ENCODE data around the gene MBOAT7.
"Not testable (repeated sequence)": the region's sequence is repeated elsewhere in the genome, so short reads cannot be mapped to it uniquely, and the experiment has no call there.

MBOAT7 gene, protein sequence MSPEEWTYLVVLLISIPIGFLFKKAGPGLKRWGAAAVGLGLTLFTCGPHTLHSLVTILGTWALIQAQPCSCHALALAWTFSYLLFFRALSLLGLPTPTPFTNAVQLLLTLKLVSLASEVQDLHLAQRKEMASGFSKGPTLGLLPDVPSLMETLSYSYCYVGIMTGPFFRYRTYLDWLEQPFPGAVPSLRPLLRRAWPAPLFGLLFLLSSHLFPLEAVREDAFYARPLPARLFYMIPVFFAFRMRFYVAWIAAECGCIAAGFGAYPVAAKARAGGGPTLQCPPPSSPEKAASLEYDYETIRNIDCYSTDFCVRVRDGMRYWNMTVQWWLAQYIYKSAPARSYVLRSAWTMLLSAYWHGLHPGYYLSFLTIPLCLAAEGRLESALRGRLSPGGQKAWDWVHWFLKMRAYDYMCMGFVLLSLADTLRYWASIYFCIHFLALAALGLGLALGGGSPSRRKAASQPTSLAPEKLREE

DNA sequence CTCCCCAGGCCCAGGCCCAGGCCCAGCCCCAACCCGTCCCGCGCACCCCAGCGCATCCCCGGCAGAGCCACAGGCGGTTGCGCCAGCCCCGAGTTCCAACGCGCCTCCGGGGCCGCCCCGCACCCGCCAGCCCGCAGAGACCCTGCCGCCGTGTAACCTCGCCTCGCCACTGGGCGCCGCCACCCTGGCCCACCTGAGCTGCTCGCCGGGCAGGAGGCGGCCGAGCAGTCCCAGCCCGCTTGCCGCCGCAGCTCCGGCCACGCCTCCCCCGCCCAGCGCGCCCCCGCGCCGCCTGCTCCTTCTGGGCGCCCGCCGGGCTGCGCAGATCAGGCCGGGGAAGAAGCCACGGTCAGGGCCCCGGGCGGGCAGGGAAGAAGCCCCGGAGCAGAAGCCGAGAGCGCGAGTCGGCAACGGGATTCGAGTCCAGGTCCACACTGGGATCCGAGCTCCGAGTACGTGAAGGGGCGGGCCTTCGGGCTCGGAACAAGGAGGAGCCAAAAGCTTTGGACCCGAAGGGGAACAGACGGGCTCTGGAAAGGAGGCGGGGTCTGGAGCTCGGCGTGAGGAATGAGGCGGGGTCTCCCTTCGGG lies at the start of gene MBOAT7:
TSS of gene MBOAT7 (minus strand) at position 436 of the 590 bp plus-strand sequence. CDS start 1,072 bp downstream, outside the sequence.
- TF ChIP-seq, protein P1, sequence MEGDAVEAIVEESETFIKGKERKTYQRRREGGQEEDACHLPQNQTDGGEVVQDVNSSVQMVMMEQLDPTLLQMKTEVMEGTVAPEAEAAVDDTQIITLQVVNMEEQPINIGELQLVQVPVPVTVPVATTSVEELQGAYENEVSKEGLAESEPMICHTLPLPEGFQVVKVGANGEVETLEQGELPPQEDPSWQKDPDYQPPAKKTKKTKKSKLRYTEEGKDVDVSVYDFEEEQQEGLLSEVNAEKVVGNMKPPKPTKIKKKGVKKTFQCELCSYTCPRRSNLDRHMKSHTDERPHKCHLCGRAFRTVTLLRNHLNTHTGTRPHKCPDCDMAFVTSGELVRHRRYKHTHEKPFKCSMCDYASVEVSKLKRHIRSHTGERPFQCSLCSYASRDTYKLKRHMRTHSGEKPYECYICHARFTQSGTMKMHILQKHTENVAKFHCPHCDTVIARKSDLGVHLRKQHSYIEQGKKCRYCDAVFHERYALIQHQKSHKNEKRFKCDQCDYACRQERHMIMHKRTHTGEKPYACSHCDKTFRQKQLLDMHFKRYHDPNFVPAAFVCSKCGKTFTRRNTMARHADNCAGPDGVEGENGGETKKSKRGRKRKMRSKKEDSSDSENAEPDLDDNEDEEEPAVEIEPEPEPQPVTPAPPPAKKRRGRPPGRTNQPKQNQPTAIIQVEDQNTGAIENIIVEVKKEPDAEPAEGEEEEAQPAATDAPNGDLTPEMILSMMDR (conservative IDR thresholded peaks at IDR 0.05), result peak; percentile 77
- peak within 1 kb of the TSS; percentile 97 for H3K27ac ChIP-seq

DNA sequence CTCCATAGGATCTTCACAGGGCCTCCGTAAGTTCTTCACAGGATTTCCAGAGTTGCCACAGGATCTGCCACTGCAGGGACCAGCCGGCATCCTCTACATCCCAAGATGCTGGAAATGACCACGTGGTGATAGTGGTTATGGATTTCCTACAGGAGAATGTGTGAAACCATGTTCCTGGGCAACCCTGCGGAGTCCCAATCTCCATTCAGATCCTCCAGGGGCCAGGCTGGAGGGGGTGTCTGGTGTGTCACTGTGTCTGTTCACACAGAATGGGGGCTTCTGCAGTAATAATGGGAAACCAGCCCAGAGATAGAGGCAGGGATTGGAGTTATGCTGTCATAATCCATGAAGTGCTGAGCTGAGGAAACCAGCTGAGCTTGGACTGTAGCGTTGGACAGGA lies 44.6 kb upstream of the MBOAT7 start:
- no peak overlapping the region for H3K27ac ChIP-seq
- TF ChIP-seq, protein P1 (conservative IDR thresholded peaks at IDR 0.05), result no peak

DNA sequence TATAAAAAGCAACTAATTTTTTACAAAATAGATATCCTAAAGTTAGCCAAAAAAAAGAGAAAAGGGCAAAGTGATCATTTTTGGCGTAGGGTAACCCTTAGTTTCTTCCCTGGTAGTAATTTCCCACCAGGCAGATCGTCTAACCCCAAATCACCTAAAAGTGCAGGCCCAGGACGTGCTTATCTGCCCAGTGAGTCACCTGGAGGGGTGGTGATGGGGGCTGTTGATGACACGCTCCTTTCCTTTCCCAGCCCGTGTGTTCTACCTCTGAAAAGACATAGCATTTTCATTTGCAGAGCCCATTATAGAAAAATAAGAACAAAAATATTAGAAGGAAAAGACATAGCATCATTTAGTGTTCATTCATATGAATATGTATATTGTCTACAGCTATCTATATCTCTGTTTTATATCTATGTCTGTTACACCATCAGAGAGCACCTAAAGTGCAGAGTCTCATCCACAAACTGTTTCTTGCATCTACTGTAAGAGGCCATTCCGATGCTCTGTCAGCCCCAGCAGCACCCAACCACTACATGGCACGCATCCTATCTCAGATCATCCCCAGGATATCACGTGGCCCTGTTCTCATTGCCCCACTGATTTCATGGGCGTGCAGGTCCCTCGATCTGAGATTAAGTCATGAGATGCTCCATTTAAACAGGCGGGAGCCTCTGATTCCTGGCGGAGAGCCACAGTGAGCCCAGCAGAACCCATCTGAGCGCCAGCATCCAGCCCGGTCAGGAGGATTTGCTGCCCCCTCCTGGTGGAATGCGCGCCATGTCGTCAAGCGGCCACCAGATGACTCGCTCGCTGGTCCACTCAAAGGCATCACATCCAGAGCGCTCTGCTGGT lies 41.9 kb upstream of the MBOAT7 start:
- H3K27ac ChIP-seq, result peak overlapping the region; percentile 98
- TF ChIP-seq, protein P1 (conservative IDR thresholded peaks at IDR 0.05), result peak; percentile 100

DNA sequence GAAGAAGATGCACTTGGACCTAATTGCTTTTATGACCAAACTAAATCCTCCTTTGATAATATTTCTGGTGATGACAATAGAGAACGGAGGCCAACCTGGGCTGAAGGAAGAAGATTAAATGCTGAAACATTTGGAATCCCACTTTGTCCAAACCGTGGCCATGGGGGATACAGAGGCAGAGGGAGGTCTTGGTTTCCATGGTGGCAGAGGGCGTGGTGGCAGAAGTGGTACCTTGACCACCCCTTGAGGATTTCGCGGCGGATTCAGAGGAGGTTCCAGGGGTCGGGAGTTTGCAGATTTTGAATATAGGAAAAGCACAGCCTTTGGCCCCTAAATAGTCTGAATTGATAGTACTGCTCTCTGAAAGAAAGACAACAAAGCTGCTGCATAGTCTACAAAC lies 40.7 kb upstream of the MBOAT7 start:
- peak overlapping the region; percentile 98 for H3K27ac ChIP-seq
- TF ChIP-seq, protein P1 (conservative IDR thresholded peaks at IDR 0.05), result no peak

DNA sequence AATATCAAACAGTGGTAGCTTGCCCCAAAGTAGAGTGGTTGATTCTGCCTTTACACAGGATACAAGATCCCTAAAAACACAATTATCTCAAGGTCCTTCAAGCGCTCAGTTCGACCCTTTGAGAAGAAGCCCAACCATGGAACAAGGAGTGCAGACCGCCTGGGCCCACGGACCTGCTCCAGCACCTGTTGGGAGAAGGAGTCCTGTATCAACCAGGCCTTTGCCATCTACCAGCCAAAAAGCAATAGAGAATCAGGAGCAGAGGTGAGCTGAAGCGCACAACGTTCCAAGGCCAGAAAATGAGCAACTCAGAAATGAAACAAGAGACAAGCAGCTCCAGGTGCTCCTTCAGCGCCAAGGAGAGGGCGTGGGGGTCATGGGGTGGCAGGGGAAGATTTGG lies 39.8 kb upstream of the MBOAT7 start:
- H3K27ac ChIP-seq, result peak overlapping the region; percentile 98
- TF ChIP-seq, protein P1 (conservative IDR thresholded peaks at IDR 0.05), result no peak

DNA sequence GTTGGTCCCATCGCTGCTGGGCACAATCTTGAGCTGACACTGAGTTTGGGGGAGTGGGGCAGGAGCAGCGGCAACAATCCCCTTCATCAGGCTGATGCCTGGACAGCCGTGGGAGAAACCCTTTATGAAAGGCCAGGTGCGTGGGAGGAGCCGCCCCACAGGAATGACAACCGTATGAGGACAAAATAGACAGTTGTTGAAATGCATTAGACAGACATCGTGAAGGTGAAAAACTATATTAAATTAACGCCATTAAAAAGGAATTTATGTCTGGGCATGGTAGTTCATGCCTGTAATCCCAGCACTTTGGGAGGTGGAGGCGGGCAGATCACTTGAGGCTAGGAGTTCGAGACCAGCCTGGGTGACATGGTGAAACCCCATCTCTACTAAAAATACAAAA lies 35.2 kb upstream of the MBOAT7 start:
- H3K27ac ChIP-seq, result not testable (repeated sequence)

DNA sequence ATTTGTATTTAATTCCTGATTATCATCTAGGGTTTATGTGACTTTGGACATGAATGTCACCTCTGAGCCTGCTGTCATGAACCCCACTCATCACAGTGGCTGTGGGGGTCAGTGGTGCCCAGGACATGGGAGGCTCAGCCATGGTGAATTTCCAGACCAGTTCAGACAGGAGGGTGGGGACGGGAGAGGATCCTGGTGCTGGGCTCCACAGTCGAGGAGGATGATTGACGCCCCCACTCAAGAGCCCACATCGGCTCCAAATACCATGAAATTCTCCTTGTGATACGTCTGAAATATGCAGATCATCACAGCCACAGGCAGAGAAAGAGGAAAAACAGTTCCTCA lies 34.5 kb upstream of the MBOAT7 start:
- not testable (repeated sequence) for H3K27ac ChIP-seq

DNA sequence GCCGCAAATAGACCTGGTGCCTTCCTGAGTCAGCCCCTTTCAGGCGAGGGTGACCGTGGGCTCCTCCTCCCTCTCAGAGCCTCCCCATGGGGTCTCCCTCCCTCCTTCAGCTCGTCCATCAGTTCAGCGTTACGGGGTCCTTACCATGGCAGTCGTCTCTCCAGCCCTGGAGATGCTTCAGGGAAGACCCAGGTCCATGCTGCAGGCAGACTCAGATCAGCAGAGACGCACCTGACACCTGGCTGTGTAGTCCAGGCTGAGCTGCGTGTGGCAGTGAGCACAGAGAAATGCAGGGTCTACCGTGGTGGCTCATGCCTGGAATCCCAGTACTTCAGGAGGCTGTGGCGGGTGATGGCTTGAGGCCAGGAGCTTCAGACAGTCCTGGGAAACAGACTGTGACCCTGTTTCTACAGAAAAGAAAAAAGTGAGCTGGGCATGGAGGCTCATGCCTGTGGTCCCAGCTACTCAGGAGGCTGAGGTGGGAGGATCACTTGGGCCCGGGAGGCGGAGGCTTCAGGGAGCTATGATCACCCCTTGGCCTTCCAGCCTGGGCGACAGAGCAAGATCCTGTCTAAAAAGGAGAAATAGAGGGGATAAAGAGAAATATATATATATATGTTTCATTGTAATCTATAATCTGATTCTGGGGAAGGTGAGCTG lies 34.0 kb upstream of the MBOAT7 start:
- not testable (repeated sequence) for H3K27ac ChIP-seq

DNA sequence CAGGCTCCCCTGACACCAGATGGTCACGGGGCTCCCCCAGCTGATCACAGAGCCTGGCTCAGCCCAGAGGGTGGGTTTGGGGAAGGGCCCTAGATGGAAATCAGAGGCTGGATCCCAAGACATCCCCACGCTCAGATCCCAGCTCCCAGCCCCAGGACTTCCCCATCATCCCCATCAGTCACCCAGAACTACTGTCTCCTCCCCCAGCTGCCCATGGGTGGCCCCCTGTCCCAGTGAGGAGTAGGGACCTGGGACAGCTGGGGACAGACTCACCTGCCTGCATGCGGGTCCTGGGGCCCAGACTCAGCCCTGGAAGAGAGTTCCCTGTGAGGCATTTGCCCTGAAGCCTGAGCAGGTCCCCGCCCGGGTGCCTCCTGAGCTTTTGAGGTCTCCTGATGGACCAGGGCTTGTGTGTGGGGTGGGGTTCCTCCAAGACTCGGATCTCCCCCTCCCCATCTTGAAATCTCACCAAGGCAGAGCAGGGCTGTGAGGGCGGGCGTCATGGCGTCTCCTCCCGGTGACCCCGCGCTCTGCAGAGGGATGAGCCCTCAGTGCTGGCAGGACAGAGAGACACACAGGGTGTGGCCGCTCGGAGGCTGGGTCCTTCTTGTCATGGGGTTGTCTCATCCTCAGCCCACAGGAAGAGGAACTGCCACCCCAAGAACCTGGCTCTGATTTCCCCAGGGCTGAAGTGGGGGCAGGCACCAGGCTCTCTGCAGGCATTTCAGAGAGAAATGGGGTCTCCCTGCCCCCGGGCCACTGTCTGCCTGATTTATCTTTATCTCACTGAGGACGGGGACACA lies 33.3 kb upstream of the MBOAT7 start, which contains the start of gene LILRB3:
TSS of gene LILRB3 (minus strand) at position 534 of the 803 bp plus-strand sequence. CDS start at position 503, 31 bp downstream.
- H3K27ac ChIP-seq, result not testable (repeated sequence)

DNA sequence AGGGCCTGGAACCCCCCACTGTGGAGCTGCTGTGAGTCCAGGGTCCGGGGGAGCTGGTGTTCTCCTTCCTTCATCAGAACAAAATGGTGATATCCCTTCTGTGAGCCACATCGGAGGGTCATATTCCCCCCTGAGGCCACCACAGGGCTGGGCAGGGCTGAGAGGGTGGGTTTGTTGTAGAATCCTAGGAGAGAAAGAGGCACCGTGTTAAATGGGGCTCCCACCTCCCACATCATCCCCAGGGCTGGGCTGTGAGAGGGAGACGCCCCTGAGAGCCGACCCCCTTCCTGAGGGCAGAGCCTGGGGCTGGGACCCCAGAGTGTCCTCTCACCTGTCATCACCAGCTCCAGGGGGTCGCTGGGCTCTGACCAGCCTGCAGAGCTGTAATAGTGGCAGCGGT lies 32.6 kb upstream of the MBOAT7 start:
- H3K27ac ChIP-seq, result not testable (repeated sequence)

DNA sequence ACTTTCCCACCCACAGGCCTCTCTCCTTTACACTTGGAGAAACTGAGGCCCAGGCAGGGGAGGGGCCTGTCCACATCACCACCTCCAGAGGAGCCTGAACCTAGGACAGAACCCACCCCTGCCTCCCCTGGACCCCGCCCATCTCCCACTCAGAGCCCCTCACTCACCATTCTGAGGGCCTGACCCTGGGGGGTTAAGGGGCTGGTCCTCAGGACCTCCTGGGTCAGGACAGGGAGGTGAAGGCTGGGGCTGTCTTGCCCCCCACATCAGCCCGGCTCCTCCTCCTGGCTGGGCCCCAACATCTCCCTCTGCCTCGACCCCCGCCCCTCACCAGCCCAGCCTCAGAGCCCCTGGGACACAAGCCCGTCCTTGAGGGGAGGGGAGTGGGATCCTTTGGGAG lies 30.3 kb upstream of the MBOAT7 start:
- not testable (repeated sequence) for H3K27ac ChIP-seq

All from VCaP (cell line).